Activated CD8-positive, alpha-beta T cell treated with anti-CD3 and anti-CD28 coated beads for 36 hours (primary cell): ENCODE data around the gene HTD2. TPM values are rescaled to one million over a fixed set of nuclear protein-coding genes. Genes with fewer than 3 reads are reported as not detected.
A peak's percentile ranks its signal among the peaks of the same experiment; 100 is the strongest.

ENCODE experiments used
- ATAC-seq: fragments of 200-7000 bp; cut with Tn5 transposase; one replicate; pipeline ENCODE4 v1.10.0; 2021; ENCODE audit warnings: mild to moderate bottlenecking, moderate library complexity
- CTCF ChIA-PET: fragments of 350-600 bp; sonication (Branson Sonifier 250); formaldehyde crosslinking; loops from one replicate; lab custom pipeline; 2021; ENCODE audit warnings: antibody characterized with exemption; lab: Charles Lee
- POLR2A ChIA-PET: fragments of 350-600 bp; sonication (Branson Sonifier 250); formaldehyde crosslinking; loops from one replicate; lab custom pipeline; 2021; ENCODE audit warnings: antibody characterized with exemption; lab: Charles Lee
- DNase-seq: peaks from one replicate; pipeline ENCODE4 v3.0.0-alpha.2; 2020
- H3K27ac Mint-ChIP-seq: one replicate; pipeline ENCODE4 v1.8.0; 2021; ENCODE audit warnings: mild to moderate bottlenecking, mixed read lengths
- H3K27me3 Mint-ChIP-seq: one replicate; pipeline ENCODE4 v1.8.0; 2021; ENCODE audit warnings: mixed read lengths
- H3K36me3 Mint-ChIP-seq: one replicate; pipeline ENCODE4 v1.8.0; 2021; ENCODE audit warnings: low read depth, mixed read lengths
- H3K4me1 Mint-ChIP-seq: one replicate; pipeline ENCODE4 v1.8.0; 2021; ENCODE audit warnings: low read depth, mixed read lengths
- H3K4me3 Mint-ChIP-seq: one replicate; pipeline ENCODE4 v1.8.0; 2021; ENCODE audit warnings: mild to moderate bottlenecking, moderate library complexity, mixed read lengths
- H3K9me3 Mint-ChIP-seq: one replicate; pipeline ENCODE4 v1.8.0; 2021; ENCODE audit warnings: mixed read lengths
- intact Hi-C: fragments of 100-400 bp; cut with micrococcal nuclease; formaldehyde crosslinking; loops from one replicate; pipeline ENCODE4 v1.10.0; 2022
- total RNA-seq, 2 experiments: library from RNA; stranded (reverse); gene quantifications; one replicate each; pipeline ENCODE4 v1.2.3, GENCODE V29; 2021
- TF ChIP-seq, protein P1 (sequence below): fragments of 200-600 bp; IDR thresholded peaks from one replicate; pipeline ENCODE4 v1.8.0; 2022; ENCODE audit warnings: antibody characterized with exemption, mild to moderate bottlenecking

The HTD2 gene
- total RNA-seq, 2 experiments from 2014 or later: 8.4 to 9.6 TPM

DNA sequence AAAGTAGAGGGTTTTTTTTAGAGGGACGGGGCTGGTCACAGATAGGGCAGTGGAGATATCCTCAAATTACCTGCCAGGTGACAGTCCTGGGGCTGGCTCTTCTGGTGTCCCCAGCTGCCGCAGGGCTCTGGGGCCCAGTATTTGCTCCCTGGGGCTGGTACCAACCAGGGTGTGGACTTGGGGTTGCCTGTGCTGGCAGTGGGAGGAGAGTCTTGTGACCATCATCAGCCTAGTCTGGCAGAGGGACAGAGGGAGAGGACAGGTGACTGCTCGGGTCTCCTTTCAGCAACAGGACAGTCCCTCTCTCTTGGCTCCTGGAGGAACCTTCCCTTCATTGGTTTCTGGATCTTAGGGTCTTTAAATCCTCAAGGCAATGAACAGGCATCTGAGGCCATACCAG, 8.1 kb upstream of the HTD2 start:
- H3K27ac Mint-ChIP-seq: no peak overlapping the region
- no peak overlapping the region for H3K4me3 Mint-ChIP-seq
- no peaks in the 10 kb centered on the region for H3K4me1 Mint-ChIP-seq
- intact Hi-C loops: no loop called here
- peaks cover 17% of the 10 kb centered on the region for H3K27me3 Mint-ChIP-seq
- ATAC-seq (no peak), DNase-seq (no peak)
- TF ChIP-seq, protein P1, sequence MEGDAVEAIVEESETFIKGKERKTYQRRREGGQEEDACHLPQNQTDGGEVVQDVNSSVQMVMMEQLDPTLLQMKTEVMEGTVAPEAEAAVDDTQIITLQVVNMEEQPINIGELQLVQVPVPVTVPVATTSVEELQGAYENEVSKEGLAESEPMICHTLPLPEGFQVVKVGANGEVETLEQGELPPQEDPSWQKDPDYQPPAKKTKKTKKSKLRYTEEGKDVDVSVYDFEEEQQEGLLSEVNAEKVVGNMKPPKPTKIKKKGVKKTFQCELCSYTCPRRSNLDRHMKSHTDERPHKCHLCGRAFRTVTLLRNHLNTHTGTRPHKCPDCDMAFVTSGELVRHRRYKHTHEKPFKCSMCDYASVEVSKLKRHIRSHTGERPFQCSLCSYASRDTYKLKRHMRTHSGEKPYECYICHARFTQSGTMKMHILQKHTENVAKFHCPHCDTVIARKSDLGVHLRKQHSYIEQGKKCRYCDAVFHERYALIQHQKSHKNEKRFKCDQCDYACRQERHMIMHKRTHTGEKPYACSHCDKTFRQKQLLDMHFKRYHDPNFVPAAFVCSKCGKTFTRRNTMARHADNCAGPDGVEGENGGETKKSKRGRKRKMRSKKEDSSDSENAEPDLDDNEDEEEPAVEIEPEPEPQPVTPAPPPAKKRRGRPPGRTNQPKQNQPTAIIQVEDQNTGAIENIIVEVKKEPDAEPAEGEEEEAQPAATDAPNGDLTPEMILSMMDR: no peak
- ChIA-PET POLR2A (no interaction called here), CTCF (interaction anchor here (1.2 to 4.4 kb wide), 5 partner anchors 9 to 121 kb away, joined by 3 to 35 read pairs (median 12); partner anchors contain the start of genes HTD2 and RPP14)
- H3K36me3 Mint-ChIP-seq: no peaks in the 10 kb centered on the region
- H3K9me3 Mint-ChIP-seq: peaks cover 3% of the 10 kb centered on the region

GRCh38 chr3:58299075-58299474, 7.2 kb upstream of the HTD2 start:
- Mint-ChIP-seq H3K36me3 (no peaks in the 10 kb centered on the region), H3K4me1 (no peaks in the 10 kb centered on the region), H3K27me3 (peaks cover 17% of the 10 kb centered on the region), H3K4me3 (no peak overlapping the region), H3K9me3 (peaks cover 3% of the 10 kb centered on the region), H3K27ac (no peak overlapping the region)
- DNase-seq (no peak), ATAC-seq (no peak)
- TF ChIP-seq, protein P1: no peak
- intact Hi-C loops: no loop called here
- CTCF ChIA-PET: interaction anchor here (1.3 to 4.4 kb wide), 5 partner anchors 80 to 122 kb away, joined by 3 to 35 read pairs (median 6); no protein-coding TSS in a partner anchor
- POLR2A ChIA-PET: no interaction called here

GRCh38 chr3:58299839-58300516, 6.3 kb upstream of the HTD2 start:
- peaks cover 3% of the 10 kb centered on the region for H3K9me3 Mint-ChIP-seq
- POLR2A ChIA-PET: interaction anchor here (0.7 kb wide), 1 partner anchor 120 kb away, joined by 3 read pairs; no protein-coding TSS in a partner anchor
- no peak overlapping the region for H3K27ac Mint-ChIP-seq
- ATAC-seq (no peak), DNase-seq (no peak)
- no peaks in the 10 kb centered on the region for H3K36me3 Mint-ChIP-seq
- CTCF ChIA-PET: interaction anchor here (0.7 to 4.4 kb wide), 16 partner anchors 30 to 137 kb away, joined by 3 to 35 read pairs (median 3); no protein-coding TSS in a partner anchor
- H3K4me3 Mint-ChIP-seq: no peak overlapping the region
- intact Hi-C loops: loop anchor here (5.0 kb wide), 1 partner anchor 113 kb away; no protein-coding TSS in a partner anchor
- TF ChIP-seq, protein P1: peak; percentile 58
- no peaks in the 10 kb centered on the region for H3K4me1 Mint-ChIP-seq
- H3K27me3 Mint-ChIP-seq: peaks cover 17% of the 10 kb centered on the region

- DNase-seq (peak; percentile 73), ATAC-seq (no peak)
- Mint-ChIP-seq H3K4me1 (peaks cover 25% of the 10 kb centered on the region), H3K27me3 (no peaks in the 10 kb centered on the region), H3K4me3 (peak overlapping the region; percentile 97), H3K27ac (peak overlapping the region; percentile 100), H3K36me3 (peaks cover 36% of the 10 kb centered on the region), H3K9me3 (no peaks in the 10 kb centered on the region)
- TF ChIP-seq, protein P1: peak; percentile 62
- ChIA-PET POLR2A (interaction anchor here (1.1 to 3.5 kb wide), 6 partner anchors 8 to 185 kb away, joined by 3 to 16 read pairs (median 7); partner anchors contain the start of gene PXK), CTCF (interaction anchor here (0.7 to 7.0 kb wide), 24 partner anchors 11 to 227 kb away, joined by 3 to 87 read pairs (median 10); partner anchors contain the start of genes ABHD6, KCTD6 and PXK)
- intact Hi-C loops: loop anchor here (5.0 kb wide), 3 partner anchors 70 to 225 kb away; partner anchors contain the start of gene ABHD6
These were observed 1.4 kb downstream of the HTD2 start for GRCh38 chr3:58307639-58308215.
